GM12878 (cell line): ENCODE measurements around the gene ZFHX2. TPM values are rescaled to one million over a fixed set of nuclear protein-coding genes. Genes with fewer than 3 reads are reported as not detected.
A peak's percentile ranks its signal among the peaks of the same experiment; 100 is the strongest.

Experiments used
- ATAC-seq: fragments of 200-7000 bp; cut with Tn5 transposase; 3 replicates; pipeline ENCODE4 v1.9.1; 2020; ENCODE audit warnings: mild to moderate bottlenecking, moderate library complexity
- BruUV-seq: library from RNA; stranded (reverse); fragments of 400-500 nt; replicated peaks from 2 replicates; lab custom pipeline; 2021; lab: Mats Ljungman, UMichigan
- CTCF ChIA-PET: fragments of 300-600 bp; sonication (Branson Sonifier 250); formaldehyde crosslinking; extraction: SDS; loops from one replicate; lab custom pipeline; 2021; ENCODE audit warnings: inconsistent platforms; lab: Yijun Ruan, JAX
- POLR2A ChIA-PET: fragments of 350-600 bp; formaldehyde crosslinking; extraction: SDS; loops from one replicate; lab custom pipeline; 2021; ENCODE audit warnings: inconsistent platforms; lab: Charles Lee
- RAD21 ChIA-PET: fragments of 300-600 bp; sonication (Branson Sonifier 250); formaldehyde crosslinking; loops from one replicate; lab custom pipeline; 2023; ENCODE audit warnings: antibody characterized with exemption; ENCODE audit not compliant: unreplicated experiment; lab: Charles Lee
- SMC1A ChIA-PET: fragments of 300-600 bp; sonication (Branson Sonifier 250); formaldehyde crosslinking; loops from one replicate; lab custom pipeline; 2023; ENCODE audit not compliant: unreplicated experiment, uncharacterized antibody; lab: Charles Lee
- DNase-seq: peaks from one replicate; pipeline ENCODE4 v3.0.0-alpha.2; 2011; ENCODE audit warnings: low read depth, low spot score
- FAIRE-seq: peaks from 3 replicates; lab custom pipeline; 2011; peaks lifted over from hg19 to GRCh38; lab: Jason Lieb, UNC
- H2AFZ ChIP-seq: 2 replicates; pipeline ENCODE4 v1.6.0; 2011; ENCODE audit warnings: low read depth, low read length, control low read depth; ENCODE audit not compliant: control insufficient read depth
- H3K27ac ChIP-seq: 2 replicates; pipeline ENCODE4 v1.5.1; 2011; ENCODE audit warnings: control low read depth; ENCODE audit not compliant: control insufficient read depth, insufficient read depth
- H3K27me3 ChIP-seq, 2 experiments: replicated peaks in 1 of 2; 2 replicates each; pipeline versions ENCODE4 v1.6.0 to v1.6.1; 2011; ENCODE audit warnings: low read length in 1 of 2; ENCODE audit not compliant: control insufficient read depth in 2 of 2, insufficient read depth in 2 of 2
- H3K36me3 ChIP-seq, 2 experiments: 2 replicates each; pipeline ENCODE4 v1.5.1; 2011; ENCODE audit warnings: low read length in 1 of 2; ENCODE audit not compliant: control insufficient read depth in 2 of 2, insufficient read depth in 2 of 2
- H3K4me1 ChIP-seq: 2 replicates; pipeline ENCODE4 v1.6.1; 2011; ENCODE audit warnings: mild to moderate bottlenecking, low read length, moderate library complexity, mixed read lengths; ENCODE audit not compliant: control insufficient read depth, insufficient read depth
- H3K4me2 ChIP-seq: 2 replicates; pipeline ENCODE4 v1.6.0; 2011; ENCODE audit warnings: control low read depth; ENCODE audit not compliant: control insufficient read depth, insufficient read depth
- H3K4me3 ChIP-seq: fragments of 200-600 bp; sonication (generic); 2 replicates; pipeline ENCODE4 v1.5.1; 2016
- H3K79me2 ChIP-seq: 2 replicates; pipeline ENCODE4 v1.6.0; 2011; ENCODE audit warnings: low read length; ENCODE audit not compliant: control insufficient read depth, insufficient read depth
- H3K9ac ChIP-seq: 2 replicates; pipeline ENCODE4 v1.8.0; 2011; ENCODE audit warnings: low read length, control low read depth, mixed read lengths; ENCODE audit not compliant: control insufficient read depth, insufficient read depth
- H3K9me3 ChIP-seq: replicated peaks from 3 replicates; pipeline ENCODE4 v1.5.1; 2011; ENCODE audit warnings: mild to moderate bottlenecking, low read length; ENCODE audit not compliant: control insufficient read depth, insufficient read depth
- H4K20me1 ChIP-seq: 2 replicates; pipeline ENCODE4 v1.6.0; 2011; ENCODE audit not compliant: control insufficient read depth, insufficient read depth
- CREB1 ChIP-seq: IDR thresholded peaks from 2 replicates; pipeline ENCODE4 v1.6.1; 2012; ENCODE audit warnings: low read depth, mild to moderate bottlenecking, inconsistent platforms
- E4F1 ChIP-seq: fragments of 450-650 bp; IDR thresholded peaks from 2 replicates; pipeline ENCODE4 v1.6.1; 2018; ENCODE audit warnings: borderline replicate concordance, mild to moderate bottlenecking; ENCODE audit not compliant: partially characterized antibody
- WGBS: methylation state at CpG from one replicate; pipeline ENCODE4 v1.1.6; 2016; ENCODE audit warnings: low lambda C conversion rate; ENCODE audit not compliant: insufficient replicate concordance, insufficient coverage; ENCODE audit errors: missing lambda C conversion rate; 5-methylcytosine and 5-hydroxymethylcytosine counted together
- in situ Hi-C: fragments of 300-500 bp; cut with MboI; formaldehyde crosslinking; loops from 9 replicates; pipeline ENCODE4 v1.14.3; 2018; ENCODE audit warnings: mixed read lengths
- intact Hi-C: fragments of 100-400 bp; cut with micrococcal nuclease; formaldehyde crosslinking; loops from one replicate; pipeline ENCODE4 v1.14.2; 2022; ENCODE audit not compliant: unreplicated experiment
- polyA plus RNA-seq, 11 experiments: library from polyadenylated mRNA; depleted of rRNA in 4 of 11; unstranded in 6 of 11; stranded (reverse) in 5 of 11; fragments of >200 nt; fragmentation: Nextera tagmentation in 4 of 11; fragmentation: Illumina TruSeq in 1 of 11; extraction: Ambion mirVana in 4 of 11; extraction: Trizol in 1 of 11; gene quantifications; 1 replicate in 1 of 11; 2 replicates in 10 of 11; pipeline versions ENCODE4 v1.2.1 to v1.2.3, GENCODE V29; 2011 to 2016; ENCODE audit warnings: inconsistent platforms in 2 of 11, missing spikeins in 2 of 11, low read depth in 1 of 11
- total RNA-seq, 4 experiments: library from RNA; depleted of rRNA in 3 of 4; stranded (reverse); fragments of >200 nt in 3 of 4; fragmentation: Illumina TruSeq in 1 of 4; extraction: Trizol in 1 of 4; gene quantifications; 2 replicates each; pipeline versions ENCODE4 v1.2.1 to v1.2.3, GENCODE V29; 2013 to 2021
- TF ChIP-seq, protein P1 (sequence below): fragments of 450-650 bp; IDR thresholded peaks from 2 replicates; pipeline ENCODE4 v1.6.1; 2017; ENCODE audit warnings: mild to moderate bottlenecking, moderate library complexity
- TF ChIP-seq, protein P2 (sequence below): IDR thresholded peaks from 2 replicates; pipeline ENCODE4 v1.6.1; 2012; ENCODE audit warnings: improper control_type of control experiment, low read depth, low read length; ENCODE audit not compliant: insufficient replicate concordance
- TF ChIP-seq, protein P3 (sequence below): fragments of 450-650 bp; IDR thresholded peaks from 2 replicates; pipeline ENCODE4 v1.6.1; 2017; ENCODE audit warnings: borderline replicate concordance

The ZFHX2 gene
- total and polyA plus RNA-seq, 10 of the 15 experiments (the other 5 are each of a cell fraction or from before 2014, with no cell fraction given) = 0.27 to 2.2 (median 0.55) TPM

GRCh38 chr14:23478109-23478759 lies 73.3 kb downstream of the ZFHX2 start:
- no peaks in the 10 kb centered on the region for H3K9me3 ChIP-seq
- H3K9ac ChIP-seq = no peak overlapping the region
- H3K36me3 ChIP-seq = peaks cover 5 to 36% of the 10 kb centered on the region in 2 experiments
- in situ Hi-C loops (loop anchor here (5.0 kb wide), 1 partner anchor 79 kb away; the partner anchor contains the start of gene THTPA), intact Hi-C loops (loop anchor here (1.0 kb wide), 1 partner anchor 84 kb away; no protein-coding TSS in a partner anchor)
- H2AFZ ChIP-seq = no peak overlapping the region
- no peaks in the 10 kb centered on the region for H3K79me2 ChIP-seq
- ChIA-PET CTCF (interaction anchor here (0.6 to 14.1 kb wide), 27 partner anchors 8 to 675 kb away, joined by 3 to 436 read pairs (median 4); partner anchors contain the start of genes THTPA and ZFHX2), POLR2A (interaction anchor here (0.8 to 3.0 kb wide), 3 partner anchors 79 to 85 kb away, joined by 3 to 14 read pairs (median 3); no protein-coding TSS in a partner anchor), RAD21 (interaction anchor here (0.8 to 5.8 kb wide), 7 partner anchors 60 to 89 kb away, joined by 3 to 39 read pairs (median 6); no protein-coding TSS in a partner anchor), SMC1A (interaction anchor here (0.6 to 8.9 kb wide), 12 partner anchors 60 to 433 kb away, joined by 3 to 124 read pairs (median 4); no protein-coding TSS in a partner anchor)
- BruUV-seq = no TSS peak
- no peak for FAIRE-seq
- 1% methylated on average over 4 of the region's 5 CpGs for WGBS
- H3K4me3 ChIP-seq = no peak overlapping the region
- H3K4me1 ChIP-seq = no peaks in the 10 kb centered on the region
- H3K4me2 ChIP-seq = no peak overlapping the region
- no peak overlapping the region for H3K27ac ChIP-seq
- peak; percentile 84 for ATAC-seq
- DNase-seq = peak; percentile 16
- H3K27me3 ChIP-seq = no peaks in the 10 kb centered on the region
- no peaks in the 10 kb centered on the region for H4K20me1 ChIP-seq
- TF ChIP-seq CREB1 (no peak), E4F1 (no peak)
- TF ChIP-seq, protein P1, sequence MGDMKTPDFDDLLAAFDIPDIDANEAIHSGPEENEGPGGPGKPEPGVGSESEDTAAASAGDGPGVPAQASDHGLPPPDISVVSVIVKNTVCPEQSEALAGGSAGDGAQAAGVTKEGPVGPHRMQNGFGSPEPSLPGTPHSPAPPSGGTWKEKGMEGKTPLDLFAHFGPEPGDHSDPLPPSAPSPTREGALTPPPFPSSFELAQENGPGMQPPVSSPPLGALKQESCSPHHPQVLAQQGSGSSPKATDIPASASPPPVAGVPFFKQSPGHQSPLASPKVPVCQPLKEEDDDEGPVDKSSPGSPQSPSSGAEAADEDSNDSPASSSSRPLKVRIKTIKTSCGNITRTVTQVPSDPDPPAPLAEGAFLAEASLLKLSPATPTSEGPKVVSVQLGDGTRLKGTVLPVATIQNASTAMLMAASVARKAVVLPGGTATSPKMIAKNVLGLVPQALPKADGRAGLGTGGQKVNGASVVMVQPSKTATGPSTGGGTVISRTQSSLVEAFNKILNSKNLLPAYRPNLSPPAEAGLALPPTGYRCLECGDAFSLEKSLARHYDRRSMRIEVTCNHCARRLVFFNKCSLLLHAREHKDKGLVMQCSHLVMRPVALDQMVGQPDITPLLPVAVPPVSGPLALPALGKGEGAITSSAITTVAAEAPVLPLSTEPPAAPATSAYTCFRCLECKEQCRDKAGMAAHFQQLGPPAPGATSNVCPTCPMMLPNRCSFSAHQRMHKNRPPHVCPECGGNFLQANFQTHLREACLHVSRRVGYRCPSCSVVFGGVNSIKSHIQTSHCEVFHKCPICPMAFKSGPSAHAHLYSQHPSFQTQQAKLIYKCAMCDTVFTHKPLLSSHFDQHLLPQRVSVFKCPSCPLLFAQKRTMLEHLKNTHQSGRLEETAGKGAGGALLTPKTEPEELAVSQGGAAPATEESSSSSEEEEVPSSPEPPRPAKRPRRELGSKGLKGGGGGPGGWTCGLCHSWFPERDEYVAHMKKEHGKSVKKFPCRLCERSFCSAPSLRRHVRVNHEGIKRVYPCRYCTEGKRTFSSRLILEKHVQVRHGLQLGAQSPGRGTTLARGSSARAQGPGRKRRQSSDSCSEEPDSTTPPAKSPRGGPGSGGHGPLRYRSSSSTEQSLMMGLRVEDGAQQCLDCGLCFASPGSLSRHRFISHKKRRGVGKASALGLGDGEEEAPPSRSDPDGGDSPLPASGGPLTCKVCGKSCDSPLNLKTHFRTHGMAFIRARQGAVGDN = no peak
- TF ChIP-seq, protein P2, sequence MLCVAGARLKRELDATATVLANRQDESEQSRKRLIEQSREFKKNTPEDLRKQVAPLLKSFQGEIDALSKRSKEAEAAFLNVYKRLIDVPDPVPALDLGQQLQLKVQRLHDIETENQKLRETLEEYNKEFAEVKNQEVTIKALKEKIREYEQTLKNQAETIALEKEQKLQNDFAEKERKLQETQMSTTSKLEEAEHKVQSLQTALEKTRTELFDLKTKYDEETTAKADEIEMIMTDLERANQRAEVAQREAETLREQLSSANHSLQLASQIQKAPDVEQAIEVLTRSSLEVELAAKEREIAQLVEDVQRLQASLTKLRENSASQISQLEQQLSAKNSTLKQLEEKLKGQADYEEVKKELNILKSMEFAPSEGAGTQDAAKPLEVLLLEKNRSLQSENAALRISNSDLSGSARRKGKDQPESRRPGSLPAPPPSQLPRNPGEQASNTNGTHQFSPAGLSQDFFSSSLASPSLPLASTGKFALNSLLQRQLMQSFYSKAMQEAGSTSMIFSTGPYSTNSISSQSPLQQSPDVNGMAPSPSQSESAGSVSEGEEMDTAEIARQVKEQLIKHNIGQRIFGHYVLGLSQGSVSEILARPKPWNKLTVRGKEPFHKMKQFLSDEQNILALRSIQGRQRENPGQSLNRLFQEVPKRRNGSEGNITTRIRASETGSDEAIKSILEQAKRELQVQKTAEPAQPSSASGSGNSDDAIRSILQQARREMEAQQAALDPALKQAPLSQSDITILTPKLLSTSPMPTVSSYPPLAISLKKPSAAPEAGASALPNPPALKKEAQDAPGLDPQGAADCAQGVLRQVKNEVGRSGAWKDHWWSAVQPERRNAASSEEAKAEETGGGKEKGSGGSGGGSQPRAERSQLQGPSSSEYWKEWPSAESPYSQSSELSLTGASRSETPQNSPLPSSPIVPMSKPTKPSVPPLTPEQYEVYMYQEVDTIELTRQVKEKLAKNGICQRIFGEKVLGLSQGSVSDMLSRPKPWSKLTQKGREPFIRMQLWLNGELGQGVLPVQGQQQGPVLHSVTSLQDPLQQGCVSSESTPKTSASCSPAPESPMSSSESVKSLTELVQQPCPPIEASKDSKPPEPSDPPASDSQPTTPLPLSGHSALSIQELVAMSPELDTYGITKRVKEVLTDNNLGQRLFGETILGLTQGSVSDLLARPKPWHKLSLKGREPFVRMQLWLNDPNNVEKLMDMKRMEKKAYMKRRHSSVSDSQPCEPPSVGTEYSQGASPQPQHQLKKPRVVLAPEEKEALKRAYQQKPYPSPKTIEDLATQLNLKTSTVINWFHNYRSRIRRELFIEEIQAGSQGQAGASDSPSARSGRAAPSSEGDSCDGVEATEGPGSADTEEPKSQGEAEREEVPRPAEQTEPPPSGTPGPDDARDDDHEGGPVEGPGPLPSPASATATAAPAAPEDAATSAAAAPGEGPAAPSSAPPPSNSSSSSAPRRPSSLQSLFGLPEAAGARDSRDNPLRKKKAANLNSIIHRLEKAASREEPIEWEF = no peak
- TF ChIP-seq, protein P3, sequence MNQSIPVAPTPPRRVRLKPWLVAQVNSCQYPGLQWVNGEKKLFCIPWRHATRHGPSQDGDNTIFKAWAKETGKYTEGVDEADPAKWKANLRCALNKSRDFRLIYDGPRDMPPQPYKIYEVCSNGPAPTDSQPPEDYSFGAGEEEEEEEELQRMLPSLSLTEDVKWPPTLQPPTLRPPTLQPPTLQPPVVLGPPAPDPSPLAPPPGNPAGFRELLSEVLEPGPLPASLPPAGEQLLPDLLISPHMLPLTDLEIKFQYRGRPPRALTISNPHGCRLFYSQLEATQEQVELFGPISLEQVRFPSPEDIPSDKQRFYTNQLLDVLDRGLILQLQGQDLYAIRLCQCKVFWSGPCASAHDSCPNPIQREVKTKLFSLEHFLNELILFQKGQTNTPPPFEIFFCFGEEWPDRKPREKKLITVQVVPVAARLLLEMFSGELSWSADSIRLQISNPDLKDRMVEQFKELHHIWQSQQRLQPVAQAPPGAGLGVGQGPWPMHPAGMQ = no peak
